K562 treated with DMSO at 1 percent for 24 hours (cell line): ENCODE results near the gene TMPRSS4. TPM values are rescaled to one million over a fixed set of nuclear protein-coding genes. Genes with fewer than 3 reads are reported as not detected.

ENCODE experiments used
- total RNA-seq: library from RNA; unstranded; fragments of 300-600 nt; gene quantifications from 2 replicates; pipeline ENCODE4 v1.2.3, GENCODE V29; 2022; ENCODE audit warnings: low read depth; ENCODE audit not compliant: insufficient read depth

The TMPRSS4 gene, protein sequence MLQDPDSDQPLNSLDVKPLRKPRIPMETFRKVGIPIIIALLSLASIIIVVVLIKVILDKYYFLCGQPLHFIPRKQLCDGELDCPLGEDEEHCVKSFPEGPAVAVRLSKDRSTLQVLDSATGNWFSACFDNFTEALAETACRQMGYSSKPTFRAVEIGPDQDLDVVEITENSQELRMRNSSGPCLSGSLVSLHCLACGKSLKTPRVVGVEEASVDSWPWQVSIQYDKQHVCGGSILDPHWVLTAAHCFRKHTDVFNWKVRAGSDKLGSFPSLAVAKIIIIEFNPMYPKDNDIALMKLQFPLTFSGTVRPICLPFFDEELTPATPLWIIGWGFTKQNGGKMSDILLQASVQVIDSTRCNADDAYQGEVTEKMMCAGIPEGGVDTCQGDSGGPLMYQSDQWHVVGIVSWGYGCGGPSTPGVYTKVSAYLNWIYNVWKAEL
- 8.1 and 17.5 TPM in 2 replicates for total RNA-seq

DNA sequence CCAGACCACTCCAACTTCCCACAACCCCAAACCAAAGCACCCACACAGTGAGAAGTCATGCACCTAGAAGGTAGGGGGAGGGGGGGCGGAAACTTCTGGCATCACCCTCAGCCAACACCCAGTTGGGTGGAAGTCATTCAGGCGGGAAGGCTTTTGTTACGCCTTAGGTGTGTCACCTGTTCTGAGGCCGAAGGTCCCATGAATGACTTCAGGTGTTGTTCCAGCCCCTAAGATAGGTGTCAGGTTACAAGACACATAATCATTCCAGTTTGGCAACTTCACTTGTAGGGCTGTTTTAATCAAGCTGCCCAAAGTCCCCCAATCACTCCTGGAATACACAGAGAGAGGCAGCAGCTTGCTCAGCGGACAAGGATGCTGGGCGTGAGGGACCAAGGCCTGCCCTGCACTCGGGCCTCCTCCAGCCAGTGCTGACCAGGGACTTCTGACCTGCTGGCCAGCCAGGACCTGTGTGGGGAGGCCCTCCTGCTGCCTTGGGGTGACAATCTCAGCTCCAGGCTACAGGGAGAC is at the start of gene TMPRSS4:
Gene TMPRSS4, plus strand, starts transcription at position 325 of the 528 bp plus-strand sequence. CDS start 225 bp downstream, outside the sequence.

GRCh38 chr11:118086913-118087768 is 10.3 kb downstream of the TMPRSS4 start, which contains the start of gene SMIM35:
SMIM35 (minus strand) TSS chr11:118086963; CDS start chr11:118086757, 206 bp downstream.

GRCh38 chr11:118152552-118153471 is 75.9 kb downstream of the TMPRSS4 start, which contains the start of gene SCN4B:
SCN4B (minus strand) TSS chr11:118152823; CDS start chr11:118152673, 150 bp downstream.

Other genes starting within 250 kb of the TMPRSS4 start
- gene FXYD6, start 200.4 kb upstream of the TMPRSS4 start, total RNA-seq: not detected in 2 replicates
- gene TMPRSS13, start 147.7 kb upstream of the TMPRSS4 start, total RNA-seq: 0.36 and 0.57 TPM in 2 replicates
- 36.3 and 38.0 TPM in 2 replicates for gene IL10RA, start 90.7 kb upstream of the TMPRSS4 start, total RNA-seq
- 0.12 TPM in 1 of 2 replicates, not detected in the other for gene SMIM35, start 9.9 kb downstream of the TMPRSS4 start, total RNA-seq
- gene SCN4B, start 75.7 kb downstream of the TMPRSS4 start, total RNA-seq: 0.06 TPM in 1 of 2 replicates, not detected in the other
- not detected in 2 replicates for gene SCN2B, start 99.6 kb downstream of the TMPRSS4 start, total RNA-seq
- gene JAML, start 147.9 kb downstream of the TMPRSS4 start, total RNA-seq: 0.39 and 1.3 TPM in 2 replicates
- gene MPZL3, start 175.3 kb downstream of the TMPRSS4 start, total RNA-seq: 2.7 and 4.1 TPM in 2 replicates
- 0.53 and 0.58 TPM in 2 replicates for gene MPZL2, start 187.2 kb downstream of the TMPRSS4 start, total RNA-seq
- 0.80 and 2.2 TPM in 2 replicates for gene CD3E, start 227.7 kb downstream of the TMPRSS4 start, total RNA-seq